GM12872 (cell line): ENCODE measurements around the gene ENDOD1.

ENCODE experiments used
- CTCF ChIP-seq: IDR thresholded peaks from 3 replicates; pipeline ENCODE4 v1.5.1; 2011; ENCODE audit warnings: low read depth, mild to moderate bottlenecking, low read length, moderate library complexity; ENCODE audit not compliant: insufficient read depth

ENDOD1 gene

GRCh38 chr11:95093548-95093947, 3.9 kb downstream of the ENDOD1 start:
- no peak for TF ChIP-seq CTCF

GRCh38 chr11:95095858-95096587, 6.4 kb downstream of the ENDOD1 start:
- TF ChIP-seq CTCF: no peak

GRCh38 chr11:95097209-95097608, 7.6 kb downstream of the ENDOD1 start:
- no peak for TF ChIP-seq CTCF

DNA sequence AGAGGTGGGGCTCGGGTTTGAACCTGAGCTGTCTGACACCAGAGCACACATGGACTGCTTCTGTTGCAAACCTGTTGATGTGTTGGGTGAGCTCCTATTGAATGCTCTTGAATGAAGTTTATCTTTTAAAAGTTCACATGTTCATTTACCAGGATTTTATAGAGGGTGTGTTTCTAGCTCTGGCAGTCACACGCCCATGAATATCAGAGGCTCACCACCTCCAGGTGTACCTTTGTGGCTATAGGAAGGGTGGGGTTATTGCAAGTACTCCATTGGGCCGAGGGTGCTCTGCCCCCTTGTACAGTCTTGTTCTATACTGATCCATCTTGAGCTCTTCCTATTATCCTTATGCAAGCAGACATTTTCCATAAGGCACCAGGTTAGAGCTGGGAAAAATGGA, 9.2 kb downstream of the ENDOD1 start:
- TF ChIP-seq CTCF: no peak

DNA sequence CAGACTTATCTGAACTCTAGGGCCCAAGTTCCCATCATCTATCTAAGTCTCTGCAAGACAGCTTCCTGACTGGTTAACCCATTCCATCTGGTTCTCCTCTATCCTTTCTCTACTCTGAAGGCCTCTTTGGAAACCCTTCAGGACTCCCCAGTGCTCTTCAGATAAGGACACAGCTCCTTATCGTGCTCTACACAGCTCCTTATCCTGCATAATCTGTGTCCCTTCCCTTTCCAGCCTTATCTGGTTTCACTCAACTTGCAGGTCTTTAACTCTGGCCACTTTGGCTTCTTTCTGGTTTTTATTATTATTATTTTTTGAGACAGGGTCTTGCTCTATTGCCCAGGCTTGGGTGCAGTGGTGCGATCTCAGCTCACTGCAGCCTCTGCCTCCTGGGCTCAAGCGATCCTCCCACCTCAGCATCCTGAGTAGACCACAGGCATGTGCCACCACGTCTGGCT, 10.6 kb downstream of the ENDOD1 start:
- TF ChIP-seq CTCF: no peak

- no peak for TF ChIP-seq CTCF
Observed at GRCh38 chr11:95100856-95101507, 11.3 kb downstream of the ENDOD1 start.

DNA sequence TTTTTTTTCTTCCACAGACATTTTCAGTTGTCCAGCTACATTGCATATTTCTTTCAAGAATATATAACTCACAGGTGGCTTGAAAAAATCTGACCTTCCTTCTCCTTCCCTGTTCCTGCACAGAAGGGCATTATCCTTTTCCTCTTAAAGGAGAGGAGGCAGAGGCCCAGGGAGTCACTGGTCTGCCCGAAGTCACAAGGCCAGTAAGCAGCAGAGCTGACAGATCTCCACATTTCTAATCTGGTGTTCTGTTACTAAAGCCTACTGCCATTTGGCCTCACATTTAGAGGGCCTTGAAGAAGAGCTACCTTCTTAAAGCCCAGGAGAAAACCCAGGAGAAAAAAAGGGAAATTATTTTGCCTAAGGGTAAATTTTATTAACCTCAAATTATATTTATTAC, 12.3 kb downstream of the ENDOD1 start:
- no peak for TF ChIP-seq CTCF
